HCT116 (cell line): ENCODE measurements around the gene NTRK3. TPM values are rescaled to one million over a fixed set of nuclear protein-coding genes. Genes with fewer than 3 reads are reported as not detected.

Experiments used
- ATAC-seq: fragments of 200-7000 bp; cut with Tn5 transposase; 2 replicates; pipeline ENCODE4 v1.9.1; 2020; ENCODE audit warnings: mild to moderate bottlenecking, moderate library complexity
- BruUV-seq: library from RNA; stranded (reverse); fragments of 400-500 nt; replicated peaks from 2 replicates; lab custom pipeline; 2021; lab: Mats Ljungman, UMichigan
- CTCF ChIA-PET: fragments of 300-600 bp; sonication (Branson Sonifier 250); formaldehyde crosslinking; loops from one replicate; lab custom pipeline; 2021; ENCODE audit warnings: antibody characterized with exemption; lab: Charles Lee
- POLR2A ChIA-PET: fragments of 300-600, 350-600 bp; sonication (Branson Sonifier 250); formaldehyde crosslinking; loops from one replicate; lab custom pipeline; 2021; ENCODE audit warnings: antibody characterized with exemption; lab: Charles Lee
- RAD21 ChIA-PET, 2 experiments: fragments of 300-600 bp; sonication (Branson Sonifier 250); formaldehyde crosslinking; loops; one replicate each; lab custom pipeline; 2023; ENCODE audit warnings: low total read pairs in 2 of 2; ENCODE audit not compliant: uncharacterized antibody in 2 of 2, unreplicated experiment in 2 of 2, low non-redundant PET in 1 of 2; lab: Charles Lee
- DNase-seq: peaks from one replicate; pipeline ENCODE4 v3.0.0-alpha.2; 2010; ENCODE audit warnings: low read depth, low spot score
- H2AFZ ChIP-seq: fragments of 200-600 bp; shearing (Covaris generic), sonication (generic); 2 replicates; pipeline ENCODE4 v1.6.1; 2017; ENCODE audit warnings: low read depth, mixed run types, mixed read lengths, antibody characterized with exemption, low read length; ENCODE audit not compliant: poor library complexity, severe bottlenecking
- H3K27ac ChIP-seq: 2 replicates; pipeline ENCODE4 v1.5.1; 2012; ENCODE audit warnings: low read depth, low read length
- H3K27me3 ChIP-seq: fragments of 200-600 bp; sonication (generic); 2 replicates; pipeline ENCODE4 v1.6.1; 2016; ENCODE audit warnings: mixed run types, low read length, mixed read lengths; ENCODE audit not compliant: insufficient read depth
- H3K36me3 ChIP-seq, 2 experiments: fragments of 200-500 bp in 1 of 2; fragments of 200-600 bp in 1 of 2; sonication (Bioruptor generic) in 1 of 2; sonication (generic) in 1 of 2; 2 replicates each; pipeline versions ENCODE4 v1.5.1 to v1.6.1; 2014 to 2016; ENCODE audit warnings: low read length in 2 of 2, inconsistent platforms in 1 of 2, mixed read lengths in 1 of 2, mixed run types in 1 of 2; ENCODE audit not compliant: insufficient read depth in 2 of 2, control insufficient read depth in 1 of 2
- H3K4me1 ChIP-seq, 2 experiments: fragments of 200-600 bp in 1 of 2; sonication (generic) in 1 of 2; 2 replicates each; pipeline versions ENCODE4 v1.5.1 to v1.6.1; 2012 to 2017; ENCODE audit warnings: low read length in 2 of 2, inconsistent platforms in 1 of 2, mild to moderate bottlenecking in 1 of 2, mixed read lengths in 1 of 2, mixed run types in 1 of 2, moderate library complexity in 1 of 2; ENCODE audit not compliant: insufficient read depth in 2 of 2, control insufficient read depth in 1 of 2
- H3K4me2 ChIP-seq: fragments of 200-600 bp; sonication (generic); 2 replicates; pipeline ENCODE4 v1.6.1; 2017; ENCODE audit warnings: mixed run types, low read length, mixed read lengths
- H3K4me3 ChIP-seq, 2 experiments: fragments of 200-600 bp in 1 of 2; sonication (generic) in 1 of 2; replicated peaks in 1 of 2; 2 replicates each; pipeline ENCODE4 v1.5.1; 2011 to 2016; ENCODE audit warnings: low read length in 2 of 2, control low read depth in 1 of 2, low read depth in 1 of 2, mild to moderate bottlenecking in 1 of 2, mixed read lengths in 1 of 2, mixed run types in 1 of 2
- H3K79me2 ChIP-seq: fragments of 200-600 bp; sonication (generic); 2 replicates; pipeline ENCODE4 v1.6.1; 2017; ENCODE audit warnings: mild to moderate bottlenecking, mixed run types, low read length, moderate library complexity, mixed read lengths; ENCODE audit not compliant: insufficient read depth
- H3K9ac ChIP-seq: fragments of 200-600 bp; sonication (generic); 2 replicates; pipeline ENCODE4 v1.6.1; 2016; ENCODE audit warnings: low read length, mixed read lengths
- H3K9me2 ChIP-seq: fragments of 200-600 bp; sonication (generic), shearing (Covaris generic); 2 replicates; pipeline ENCODE4 v1.6.1; 2017; ENCODE audit warnings: mixed run types, mild to moderate bottlenecking, moderate library complexity; ENCODE audit not compliant: insufficient read depth
- H3K9me3 ChIP-seq, 2 experiments: fragments of 200-500 bp in 1 of 2; fragments of 200-600 bp in 1 of 2; sonication (Bioruptor generic) in 1 of 2; sonication (generic) in 1 of 2; 2 replicates each; pipeline ENCODE4 v1.6.1; 2014 to 2017; ENCODE audit warnings: low read length in 2 of 2, mixed read lengths in 2 of 2, inconsistent platforms in 1 of 2, low read depth in 1 of 2, mild to moderate bottlenecking in 1 of 2, mixed run types in 1 of 2, moderate library complexity in 1 of 2; ENCODE audit not compliant: control insufficient read depth in 1 of 2, insufficient read depth in 1 of 2
- H4K20me1 ChIP-seq: fragments of 200-600 bp; sonication (generic), shearing (Covaris generic); 2 replicates; pipeline ENCODE4 v1.6.1; 2017; ENCODE audit warnings: mixed run types, mild to moderate bottlenecking, moderate library complexity; ENCODE audit not compliant: insufficient read depth
- CBX3 ChIP-seq: IDR thresholded peaks from 2 replicates; pipeline ENCODE4 v1.6.1; 2012; ENCODE audit warnings: low read depth
- CEBPB ChIP-seq: IDR thresholded peaks from 2 replicates; pipeline ENCODE4 v1.6.1; 2012; ENCODE audit warnings: low read depth
- CTCF ChIP-seq, 3 experiments: fragments of 200-600 bp in 1 of 3; sonication (generic) in 1 of 3; IDR thresholded peaks in 2 of 3; conservative IDR thresholded peaks in 1 of 3; 2 replicates each; pipeline ENCODE4 v1.5.1; 2012 to 2017; ENCODE audit warnings: low read depth in 2 of 3, low read length in 2 of 3, antibody characterized with exemption in 1 of 3, borderline replicate concordance in 1 of 3, control low read depth in 1 of 3, mild to moderate bottlenecking in 1 of 3, mixed read lengths in 1 of 3, mixed run types in 1 of 3, moderate library complexity in 1 of 3; ENCODE audit not compliant: insufficient read depth in 1 of 3
- EGR1 ChIP-seq: IDR thresholded peaks from 2 replicates; pipeline ENCODE4 v1.6.1; 2012; ENCODE audit warnings: low read depth
- EZH2phosphoT487 ChIP-seq: fragments of 200-600 bp; IDR thresholded peaks from 2 replicates; pipeline ENCODE4 v1.6.1; 2018; ENCODE audit warnings: antibody characterized with exemption, borderline replicate concordance
- JUND ChIP-seq: IDR thresholded peaks from 2 replicates; pipeline ENCODE4 v1.6.1; 2012
- MAX ChIP-seq: IDR thresholded peaks from 2 replicates; pipeline ENCODE4 v1.6.1; 2012
- POLR2A ChIP-seq: IDR thresholded peaks from 2 replicates; pipeline ENCODE4 v1.7.0; 2011; ENCODE audit warnings: borderline replicate concordance; ENCODE audit not compliant: insufficient read depth, insufficient read length; ENCODE audit errors: extremely low read depth
- POLR2AphosphoS5 ChIP-seq: IDR thresholded peaks from 2 replicates; pipeline ENCODE4 v1.6.1; 2011; ENCODE audit warnings: mild to moderate bottlenecking, low read depth, low read length, moderate library complexity
- RAD21 ChIP-seq: IDR thresholded peaks from 2 replicates; pipeline ENCODE4 v1.6.1; 2012; ENCODE audit warnings: low read depth, mild to moderate bottlenecking
- SIN3A ChIP-seq: IDR thresholded peaks from 2 replicates; pipeline ENCODE4 v1.6.1; 2012; ENCODE audit warnings: low read depth
- YY1 ChIP-seq: IDR thresholded peaks from 2 replicates; pipeline ENCODE4 v1.6.1; 2011; ENCODE audit warnings: low read length, low read depth, moderate library complexity, mild to moderate bottlenecking; ENCODE audit not compliant: insufficient replicate concordance; ENCODE audit errors: extremely low read depth
- ZBTB33 ChIP-seq: IDR thresholded peaks from 2 replicates; pipeline ENCODE4 v1.6.1; 2011; ENCODE audit warnings: mild to moderate bottlenecking, low read length, moderate library complexity; ENCODE audit not compliant: insufficient replicate concordance; ENCODE audit errors: extremely low read depth
- ZFX ChIP-seq: fragments of 450-650 bp; IDR thresholded peaks from 2 replicates; pipeline ENCODE4 v1.6.1; 2017
- ZNF274 ChIP-seq: fragments of 200-500 bp; sonication (Bioruptor generic); IDR thresholded peaks from 2 replicates; pipeline ENCODE4 v1.6.1; 2014; ENCODE audit warnings: mild to moderate bottlenecking, low read depth, low read length, inconsistent platforms
- intact Hi-C: fragments of 100-400 bp; cut with micrococcal nuclease; formaldehyde crosslinking; loops from 2 replicates; pipeline ENCODE4 v1.10.0; 2022
- total RNA-seq: library from RNA; stranded (reverse); gene quantifications from one replicate; pipeline ENCODE4 v1.2.1, GENCODE V29; 2021; ENCODE audit not compliant: unreplicated experiment

The NTRK3 gene
- total RNA-seq, 1 experiment from 2014 or later: not detected

- intact Hi-C loops: no loop called here
- H3K79me2 ChIP-seq: no peaks in the 10 kb centered on the region
- H3K36me3 ChIP-seq: no peaks in the 10 kb centered on the region
- TF ChIP-seq ZNF274: no peak
- TF ChIP-seq YY1: no peak
- TF ChIP-seq POLR2AphosphoS5: no peak
- TF ChIP-seq ZFX: no peak
- no peak for TF ChIP-seq CBX3
- no peak for TF ChIP-seq ZBTB33
- no peak for TF ChIP-seq EZH2phosphoT487
- TF ChIP-seq MAX: no peak
- no peak for TF ChIP-seq EGR1
- no peak for TF ChIP-seq JUND
- TF ChIP-seq RAD21: no peak
- no peak for TF ChIP-seq CTCF (IDR thresholded peaks at IDR 0.05 in 2 of 3, conservative IDR thresholded peaks at IDR 0.05 in 1 of 3; ENCODE audit: borderline replicate concordance in 1 of 3, insufficient read depth in 1 of 3, low read depth in 2 of 3, low read length in 2 of 3)
- TF ChIP-seq SIN3A: no peak
- no peak for TF ChIP-seq CEBPB
- TF ChIP-seq POLR2A: no peak
- no TSS peak for BruUV-seq
- no peak overlapping the region for H2AFZ ChIP-seq
- no peaks in the 10 kb centered on the region for H4K20me1 ChIP-seq
- ATAC-seq (no peak), DNase-seq (no peak)
- no peak overlapping the region for H3K4me3 ChIP-seq
- RAD21 ChIA-PET: no interaction called here
- POLR2A ChIA-PET: no interaction called here
- H3K9me3 ChIP-seq: no peaks in the 10 kb centered on the region; a peak in 1 of 4 replicates
- no peaks in the 10 kb centered on the region for H3K9me2 ChIP-seq
- H3K4me2 ChIP-seq: no peak overlapping the region
- no peak overlapping the region for H3K9ac ChIP-seq
- CTCF ChIA-PET: no interaction called here
- H3K4me1 ChIP-seq: peaks cover 0 to 3% of the 10 kb centered on the region in 2 experiments; a peak in 1 of 4 replicates
- H3K27me3 ChIP-seq: no peaks in the 10 kb centered on the region
- no peak overlapping the region for H3K27ac ChIP-seq
These were observed 228.5 kb downstream of the NTRK3 start for GRCh38 chr15:88028024-88028423.
